Nephron (organoid): Measurements from ENCODE around the gene ZNF423.

Source experiments
- H3K27ac Mint-ChIP-seq, 3 experiments: 2 replicates each; pipeline ENCODE4 v1.8.0; 2020; ENCODE audit warnings: mixed read lengths in 3 of 3, mild to moderate bottlenecking in 2 of 3, moderate library complexity in 1 of 3
- H3K27me3 Mint-ChIP-seq: 2 replicates; pipeline ENCODE4 v1.8.0; 2021; ENCODE audit warnings: low read depth, mild to moderate bottlenecking, moderate library complexity, mixed read lengths
- H3K36me3 Mint-ChIP-seq: 2 replicates; pipeline ENCODE4 v1.8.0; 2020; ENCODE audit warnings: low read depth, mixed read lengths
- H3K4me1 Mint-ChIP-seq: 2 replicates; pipeline ENCODE4 v1.8.0; 2020; ENCODE audit warnings: mixed read lengths
- H3K4me3 Mint-ChIP-seq, 3 experiments: 2 replicates each; pipeline ENCODE4 v1.8.0; 2020; ENCODE audit warnings: mild to moderate bottlenecking in 3 of 3, mixed read lengths in 3 of 3, moderate library complexity in 2 of 3
- H3K9me3 Mint-ChIP-seq: 2 replicates; pipeline ENCODE4 v1.8.0; 2020; ENCODE audit warnings: mixed read lengths
- CTCF ChIP-seq, 3 experiments: fragments of 200-600 bp; sonication (generic); IDR thresholded peaks; one replicate each; pipeline ENCODE4 v1.5.0; 2021; ENCODE audit warnings: antibody characterized with exemption in 3 of 3; ENCODE audit not compliant: unreplicated experiment in 3 of 3

The ZNF423 gene

GRCh38 chr16:49738001-49738400, 117.9 kb downstream of the ZNF423 start:
- Mint-ChIP-seq H3K9me3 (peaks cover 3% of the 10 kb centered on the region), H3K4me3 (no peak overlapping the region), H3K27me3 (peaks cover under 1% of the 10 kb centered on the region), H3K27ac (peak overlapping the region in 2 of 3 experiments; percentile 29 to 62), H3K4me1 (peaks cover 49% of the 10 kb centered on the region), H3K36me3 (peaks cover 4% of the 10 kb centered on the region)
- TF ChIP-seq CTCF (IDR thresholded peaks at IDR 0.05; ENCODE audit: unreplicated experiment in 3 of 3): no peak

DNA sequence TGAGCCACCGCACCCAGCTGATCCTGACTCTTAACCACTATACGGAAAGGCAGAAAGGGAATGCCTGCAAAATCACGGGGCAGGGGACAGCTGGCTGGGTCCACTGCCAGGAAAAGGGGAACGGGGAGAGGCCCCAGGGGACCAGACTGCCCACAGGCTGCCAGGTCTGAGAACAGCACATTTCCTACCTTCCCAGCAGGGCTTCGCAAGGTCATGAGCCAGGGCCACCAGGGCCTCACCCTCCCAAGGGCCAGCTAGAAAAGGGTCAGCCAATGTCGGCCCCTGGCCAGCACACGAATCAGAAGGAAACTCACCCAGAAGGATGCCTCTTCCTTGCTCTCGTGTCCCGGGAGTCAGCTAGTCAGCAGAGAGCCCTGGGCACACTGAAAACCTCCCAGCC, 118.4 kb downstream of the ZNF423 start:
- Mint-ChIP-seq H3K9me3 (peaks cover 3% of the 10 kb centered on the region), H3K4me3 (no peak overlapping the region), H3K36me3 (peaks cover 7% of the 10 kb centered on the region), H3K4me1 (peaks cover 52% of the 10 kb centered on the region), H3K27ac (peak overlapping the region in 1 of 3 experiments; percentile 29), H3K27me3 (no peaks in the 10 kb centered on the region)
- TF ChIP-seq CTCF (IDR thresholded peaks at IDR 0.05; ENCODE audit: unreplicated experiment in 3 of 3): no peak

GRCh38 chr16:49734331-49734730, 121.6 kb downstream of the ZNF423 start:
- Mint-ChIP-seq H3K4me3 (no peak overlapping the region), H3K27ac (peak overlapping the region; percentile 15 to 87 (median 68)), H3K36me3 (peaks cover 37% of the 10 kb centered on the region), H3K27me3 (no peaks in the 10 kb centered on the region), H3K9me3 (peaks cover 15% of the 10 kb centered on the region), H3K4me1 (peaks cover 43% of the 10 kb centered on the region)
- TF ChIP-seq CTCF (IDR thresholded peaks at IDR 0.05; ENCODE audit: unreplicated experiment in 3 of 3): no peak

GRCh38 chr16:49733313-49734009, 122.5 kb downstream of the ZNF423 start:
- Mint-ChIP-seq H3K4me3 (peak overlapping the region in 2 of 3 experiments; percentile 0 to 38), H3K36me3 (peaks cover 44% of the 10 kb centered on the region), H3K27me3 (no peaks in the 10 kb centered on the region), H3K27ac (peak overlapping the region; percentile 56 to 87 (median 85)), H3K9me3 (peaks cover 15% of the 10 kb centered on the region), H3K4me1 (peaks cover 43% of the 10 kb centered on the region)
- TF ChIP-seq CTCF (IDR thresholded peaks at IDR 0.05; ENCODE audit: unreplicated experiment in 3 of 3): no peak

GRCh38 chr16:49731911-49732310, 124.0 kb downstream of the ZNF423 start:
- no peak for TF ChIP-seq CTCF (IDR thresholded peaks at IDR 0.05; ENCODE audit: unreplicated experiment in 3 of 3)
- Mint-ChIP-seq H3K27ac (peak overlapping the region in 1 of 3 experiments; percentile 87), H3K27me3 (no peaks in the 10 kb centered on the region), H3K9me3 (peaks cover 15% of the 10 kb centered on the region), H3K4me3 (no peak overlapping the region), H3K4me1 (peaks cover 43% of the 10 kb centered on the region), H3K36me3 (peaks cover 60% of the 10 kb centered on the region)

DNA sequence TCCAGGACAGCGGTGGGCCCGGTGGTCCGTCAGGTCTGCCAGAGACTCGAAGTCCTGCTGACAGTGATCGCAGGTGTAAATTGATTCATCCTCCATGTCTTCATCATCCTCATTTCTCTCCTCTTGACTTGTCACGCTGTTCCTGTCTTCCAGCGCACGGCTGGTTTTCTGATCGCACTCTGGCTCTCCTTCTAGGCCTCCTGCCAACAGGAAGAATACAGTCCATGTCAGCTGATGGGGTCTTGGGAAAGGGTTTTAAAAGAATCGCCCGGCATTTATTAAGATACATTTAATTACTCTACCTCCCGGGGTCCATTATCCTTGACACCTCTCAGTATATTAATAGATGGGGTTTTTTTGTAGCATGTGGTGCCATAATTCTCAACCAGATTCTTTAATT, 125.1 kb downstream of the ZNF423 start:
- Mint-ChIP-seq H3K9me3 (peaks cover 15% of the 10 kb centered on the region), H3K36me3 (peaks cover 63% of the 10 kb centered on the region), H3K27me3 (no peaks in the 10 kb centered on the region), H3K4me3 (no peak overlapping the region), H3K27ac (no peak overlapping the region), H3K4me1 (peaks cover 43% of the 10 kb centered on the region)
- no peak for TF ChIP-seq CTCF (IDR thresholded peaks at IDR 0.05; ENCODE audit: unreplicated experiment in 3 of 3)
